ENCODE data around the gene SPACA4. TPM values are rescaled to one million over a fixed set of nuclear protein-coding genes. Genes with fewer than 3 reads are reported as not detected.
A peak's percentile ranks its signal among the peaks of the same experiment; 100 is the strongest.
"Not testable (repeated sequence)": the region's sequence is repeated elsewhere in the genome, so short reads cannot be mapped to it uniquely, and the experiment has no call there.

SPACA4 gene
- total and polyA plus RNA-seq, 10 of the 15 experiments (the other 5 are each of a cell fraction or from before 2014, with no cell fraction given): not detected

DNA sequence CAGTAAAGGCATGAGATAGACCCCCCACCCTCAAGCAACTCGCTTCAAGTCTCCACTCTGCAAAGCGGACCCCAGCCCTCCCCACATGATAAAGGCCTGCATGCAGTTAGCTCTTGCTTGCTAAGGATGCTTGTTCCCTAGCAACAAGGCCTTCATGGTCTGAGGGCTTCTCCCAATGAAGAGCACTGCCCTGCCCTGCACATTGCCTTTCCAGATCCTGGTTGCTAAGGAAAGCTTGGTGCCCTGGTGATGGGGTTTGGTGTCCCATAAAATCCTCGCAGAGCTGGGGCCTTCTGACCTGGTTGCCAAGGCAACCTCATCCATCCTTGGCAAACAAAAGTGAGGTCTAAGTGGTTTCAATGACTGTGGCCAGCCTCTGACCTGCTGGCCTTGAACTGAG is 24.7 kb downstream of the SPACA4 start:
- H3K4me2 ChIP-seq (ENCODE audit: control insufficient read depth, insufficient read depth): no peak overlapping the region
- in situ Hi-C loops (cut with MboI) (loop anchor here (25.0 kb wide), 1 partner anchor 1256 kb away; the partner anchor contains the start of genes AKT1S1, IL4I1 and TBC1D17), intact Hi-C loops (cut with micrococcal nuclease; ENCODE audit: unreplicated experiment) (loop anchor here (10.0 kb wide), 1 partner anchor 334 kb away; the partner anchor contains the start of gene FTL)
- H3K79me2 ChIP-seq (ENCODE audit: control insufficient read depth, insufficient read depth, low read length): peaks cover 5% of the 10 kb centered on the region
- H3K27me3 ChIP-seq (replicated peaks in 1 of 2; ENCODE audit: control insufficient read depth in 2 of 2, insufficient read depth in 2 of 2, low read length in 1 of 2): no peaks in the 10 kb centered on the region
- no peak overlapping the region for H3K4me3 ChIP-seq
- WGBS (ENCODE audit: insufficient coverage, insufficient replicate concordance, low lambda C conversion rate, missing lambda C conversion rate): 100% methylated on average over 3 of the region's 3 CpGs
- DNase-seq (ENCODE audit: low read depth, low spot score) (no peak), ATAC-seq (no peak), FAIRE-seq (no peak)
- H3K9ac ChIP-seq (ENCODE audit: control insufficient read depth, insufficient read depth, low read length): no peak overlapping the region
- H3K4me1 ChIP-seq (ENCODE audit: control insufficient read depth, insufficient read depth, low read length): peaks cover 20% of the 10 kb centered on the region
- ChIA-PET RAD21 (ENCODE audit: unreplicated experiment) (no interaction called here), SMC1A (ENCODE audit: uncharacterized antibody, unreplicated experiment) (no interaction called here), CTCF (no interaction called here), POLR2A (no interaction called here)
- H3K9me3 ChIP-seq (replicated peaks; ENCODE audit: control insufficient read depth, insufficient read depth, low read length): no peaks in the 10 kb centered on the region
- H3K27ac ChIP-seq (ENCODE audit: control insufficient read depth, insufficient read depth): no peak overlapping the region
- peaks cover 4 to 5% of the 10 kb centered on the region in 2 experiments; a peak in 3 of 4 replicates for H3K36me3 ChIP-seq (ENCODE audit: control insufficient read depth in 2 of 2, insufficient read depth in 2 of 2, low read length in 1 of 2)
- H2AFZ ChIP-seq (ENCODE audit: control insufficient read depth, low read depth, low read length): no peak overlapping the region
- H4K20me1 ChIP-seq (ENCODE audit: control insufficient read depth, insufficient read depth): no peaks in the 10 kb centered on the region
- BruUV-seq (replicated peaks): no TSS peak
- TF ChIP-seq, protein P1, sequence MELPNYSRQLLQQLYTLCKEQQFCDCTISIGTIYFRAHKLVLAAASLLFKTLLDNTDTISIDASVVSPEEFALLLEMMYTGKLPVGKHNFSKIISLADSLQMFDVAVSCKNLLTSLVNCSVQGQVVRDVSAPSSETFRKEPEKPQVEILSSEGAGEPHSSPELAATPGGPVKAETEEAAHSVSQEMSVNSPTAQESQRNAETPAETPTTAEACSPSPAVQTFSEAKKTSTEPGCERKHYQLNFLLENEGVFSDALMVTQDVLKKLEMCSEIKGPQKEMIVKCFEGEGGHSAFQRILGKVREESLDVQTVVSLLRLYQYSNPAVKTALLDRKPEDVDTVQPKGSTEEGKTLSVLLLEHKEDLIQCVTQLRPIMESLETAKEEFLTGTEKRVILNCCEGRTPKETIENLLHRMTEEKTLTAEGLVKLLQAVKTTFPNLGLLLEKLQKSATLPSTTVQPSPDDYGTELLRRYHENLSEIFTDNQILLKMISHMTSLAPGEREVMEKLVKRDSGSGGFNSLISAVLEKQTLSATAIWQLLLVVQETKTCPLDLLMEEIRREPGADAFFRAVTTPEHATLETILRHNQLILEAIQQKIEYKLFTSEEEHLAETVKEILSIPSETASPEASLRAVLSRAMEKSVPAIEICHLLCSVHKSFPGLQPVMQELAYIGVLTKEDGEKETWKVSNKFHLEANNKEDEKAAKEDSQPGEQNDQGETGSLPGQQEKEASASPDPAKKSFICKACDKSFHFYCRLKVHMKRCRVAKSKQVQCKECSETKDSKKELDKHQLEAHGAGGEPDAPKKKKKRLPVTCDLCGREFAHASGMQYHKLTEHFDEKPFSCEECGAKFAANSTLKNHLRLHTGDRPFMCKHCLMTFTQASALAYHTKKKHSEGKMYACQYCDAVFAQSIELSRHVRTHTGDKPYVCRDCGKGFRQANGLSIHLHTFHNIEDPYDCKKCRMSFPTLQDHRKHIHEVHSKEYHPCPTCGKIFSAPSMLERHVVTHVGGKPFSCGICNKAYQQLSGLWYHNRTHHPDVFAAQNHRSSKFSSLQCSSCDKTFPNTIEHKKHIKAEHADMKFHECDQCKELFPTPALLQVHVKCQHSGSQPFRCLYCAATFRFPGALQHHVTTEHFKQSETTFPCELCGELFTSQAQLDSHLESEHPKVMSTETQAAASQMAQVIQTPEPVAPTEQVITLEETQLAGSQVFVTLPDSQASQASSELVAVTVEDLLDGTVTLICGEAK (IDR thresholded peaks at IDR 0.05; ENCODE audit: borderline replicate concordance): no peak
- peak; percentile 37; the same call in 1 of the 2 replicates for TF ChIP-seq BMI1 (IDR thresholded peaks at IDR 0.05; ENCODE audit: borderline replicate concordance)

GRCh38 chr19:48632286-48632685 is 25.7 kb downstream of the SPACA4 start:
- H3K79me2 ChIP-seq (ENCODE audit: control insufficient read depth, insufficient read depth, low read length); H3K4me3 ChIP-seq; H3K9ac ChIP-seq (ENCODE audit: control insufficient read depth, insufficient read depth, low read length); H3K9me3 ChIP-seq (replicated peaks; ENCODE audit: control insufficient read depth, insufficient read depth, low read length); H3K36me3 ChIP-seq (ENCODE audit: control insufficient read depth in 2 of 2, insufficient read depth in 2 of 2, low read length in 1 of 2); H2AFZ ChIP-seq (ENCODE audit: control insufficient read depth, low read depth, low read length); FAIRE-seq; H3K27ac ChIP-seq (ENCODE audit: control insufficient read depth, insufficient read depth); ATAC-seq; DNase-seq (ENCODE audit: low read depth, low spot score); H3K27me3 ChIP-seq (replicated peaks in 1 of 2; ENCODE audit: control insufficient read depth in 2 of 2, insufficient read depth in 2 of 2, low read length in 1 of 2); H3K4me2 ChIP-seq (ENCODE audit: control insufficient read depth, insufficient read depth); H4K20me1 ChIP-seq (ENCODE audit: control insufficient read depth, insufficient read depth); BruUV-seq (replicated peaks): not testable (repeated sequence)
- intact Hi-C loops (cut with micrococcal nuclease; ENCODE audit: unreplicated experiment) (loop anchor here (10.0 kb wide), 1 partner anchor 333 kb away; the partner anchor contains the start of gene FTL), in situ Hi-C loops (cut with MboI) (loop anchor here (25.0 kb wide), 1 partner anchor 1255 kb away; the partner anchor contains the start of genes AKT1S1, IL4I1 and TBC1D17)
- RAD21 ChIA-PET (ENCODE audit: unreplicated experiment): interaction anchor here (1.6 to 3.4 kb wide), 5 partner anchors 8 to 48 kb away, joined by 4 to 16 read pairs (median 10); partner anchors contain the start of genes CA11, RPL18 and SPHK2
- CTCF ChIA-PET: interaction anchor here (0.8 to 2.2 kb wide), 3 partner anchors 13 to 45 kb away, joined by 4 to 9 read pairs (median 6); partner anchors contain the start of genes RPL18 and SPHK2
- SMC1A ChIA-PET (ENCODE audit: uncharacterized antibody, unreplicated experiment): interaction anchor here (0.6 to 2.8 kb wide), 2 partner anchors 9 to 311 kb away, joined by 3 to 22 read pairs; no protein-coding TSS in a partner anchor
- POLR2A ChIA-PET: interaction anchor here (0.6 to 3.3 kb wide), 3 partner anchors 11 to 268 kb away, joined by 5 to 62 read pairs (median 15); partner anchors contain the start of genes CA11, RPL18, SPHK2 and SYNGR4
- peaks cover 20% of the 10 kb centered on the region for H3K4me1 ChIP-seq (ENCODE audit: control insufficient read depth, insufficient read depth, low read length)
- 95% methylated on average over 11 of the region's 11 CpGs for WGBS (ENCODE audit: insufficient coverage, insufficient replicate concordance, low lambda C conversion rate, missing lambda C conversion rate)

All from GM12878 (cell line).